OCI-LY3 (cell line): ENCODE measurements around the gene LRP1B.
"Not testable (repeated sequence)": the region's sequence is repeated elsewhere in the genome, so short reads cannot be mapped to it uniquely, and the experiment has no call there.

Source experiments
- H2AFZ ChIP-seq: fragments of 200-600, 300-600 bp; shearing (Covaris generic); 2 replicates; pipeline ENCODE4 v1.6.0; 2014; ENCODE audit warnings: antibody characterized with exemption, low read depth, low read length
- H3K27ac ChIP-seq: fragments of 200-600, 300-600 bp; sonication (generic); 2 replicates; pipeline ENCODE4 v1.5.1; 2014; ENCODE audit warnings: mild to moderate bottlenecking, low read length, moderate library complexity, mixed read lengths
- H3K27me3 ChIP-seq: fragments of 200-600, 300-600 bp; sonication (generic); 2 replicates; pipeline ENCODE4 v1.6.1; 2014; ENCODE audit warnings: low read depth, low read length, mixed read lengths
- H3K36me3 ChIP-seq: fragments of 200-600, 300-600 bp; sonication (generic); replicated peaks from 2 replicates; pipeline ENCODE3; 2014; ENCODE audit warnings: low read depth, low read length, mixed read lengths
- H3K4me1 ChIP-seq: fragments of 300-600, 200-600 bp; sonication (generic); 2 replicates; pipeline ENCODE4 v1.6.1; 2014; ENCODE audit warnings: low read length, mixed read lengths
- H3K4me2 ChIP-seq: fragments of 200-600, 300-600 bp; sonication (generic); 2 replicates; pipeline ENCODE4 v1.6.1; 2014; ENCODE audit warnings: low read length, mixed read lengths
- H3K4me3 ChIP-seq: fragments of 300-600, 200-600 bp; sonication (generic); 2 replicates; pipeline ENCODE4 v1.5.1; 2014; ENCODE audit warnings: antibody characterized with exemption, mild to moderate bottlenecking, low read length, moderate library complexity
- H3K79me2 ChIP-seq: fragments of 300-600, 200-600 bp; shearing (Covaris generic); 2 replicates; pipeline ENCODE4 v1.6.1; 2014; ENCODE audit warnings: mild to moderate bottlenecking, low read length, mixed read lengths
- H3K9ac ChIP-seq: fragments of 300-600, 200-600 bp; shearing (Covaris generic); 2 replicates; pipeline ENCODE4 v1.6.0; 2014; ENCODE audit warnings: mild to moderate bottlenecking, low read length, moderate library complexity
- H3K9me3 ChIP-seq: fragments of 200-600, 300-600 bp; shearing (Covaris generic); 2 replicates; pipeline ENCODE4 v1.6.1; 2014; ENCODE audit warnings: low read length, mixed read lengths; ENCODE audit not compliant: insufficient read depth
- H4K20me1 ChIP-seq: fragments of 200-600, 300-600 bp; sonication (generic); 2 replicates; pipeline ENCODE4 v1.6.1; 2016; ENCODE audit warnings: low read length, mixed read lengths; ENCODE audit not compliant: insufficient read depth
- CTCF ChIP-seq: fragments of 200-600, 300-600 bp; sonication (generic); IDR thresholded peaks from 2 replicates; pipeline ENCODE4 v1.5.1; 2014; ENCODE audit warnings: antibody characterized with exemption, low read length, low read depth
- EZH2phosphoT487 ChIP-seq: fragments of 200-600 bp; shearing (Covaris generic); IDR thresholded peaks from 2 replicates; pipeline ENCODE4 v1.6.1; 2018; ENCODE audit warnings: antibody characterized with exemption, mixed run types, low read depth

LRP1B gene

DNA sequence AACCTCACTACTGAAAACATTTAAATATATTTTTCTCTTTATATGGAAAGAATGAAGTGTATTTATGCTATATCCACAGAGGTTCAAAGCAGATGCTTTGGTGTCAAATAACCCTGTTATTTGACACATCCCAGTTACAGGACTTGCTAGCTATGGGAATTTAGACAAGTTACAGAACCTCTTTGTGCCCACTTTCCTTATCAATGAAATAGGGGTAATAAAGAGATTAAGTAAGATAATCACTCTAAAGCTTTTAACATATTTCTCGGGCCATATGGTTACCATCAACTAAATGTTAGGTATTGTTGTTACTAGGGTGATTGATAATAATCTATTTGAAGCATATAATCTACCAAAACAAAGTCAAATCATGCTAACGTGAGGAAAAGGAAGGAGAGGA lies 1690.0 kb downstream of the LRP1B start:
- Histone ChIP-seq H3K4me3 (no peak overlapping the region), H3K27ac (no peak overlapping the region), H3K9ac (no peak overlapping the region), H3K27me3 (no peaks in the 10 kb centered on the region), H3K79me2 (no peaks in the 10 kb centered on the region), H3K36me3 (no peaks in the 10 kb centered on the region), H3K4me1 (no peaks in the 10 kb centered on the region), H3K4me2 (no peak overlapping the region), H2AFZ (no peak overlapping the region), H3K9me3 (no peaks in the 10 kb centered on the region), H4K20me1 (no peaks in the 10 kb centered on the region)
- TF ChIP-seq CTCF (no peak), EZH2phosphoT487 (no peak)

- no peak overlapping the region for H3K4me2 ChIP-seq
- no peaks in the 10 kb centered on the region for H4K20me1 ChIP-seq
- TF ChIP-seq CTCF = no peak
- TF ChIP-seq EZH2phosphoT487 = no peak
- H2AFZ ChIP-seq = no peak overlapping the region
- no peaks in the 10 kb centered on the region for H3K4me1 ChIP-seq
- H3K27ac ChIP-seq = no peak overlapping the region
- no peaks in the 10 kb centered on the region for H3K36me3 ChIP-seq
- H3K27me3 ChIP-seq = no peaks in the 10 kb centered on the region
- H3K79me2 ChIP-seq = no peaks in the 10 kb centered on the region
- H3K9ac ChIP-seq = no peak overlapping the region
- no peaks in the 10 kb centered on the region for H3K9me3 ChIP-seq
- H3K4me3 ChIP-seq = no peak overlapping the region
Observed at GRCh38 chr2:140436936-140437335, 1693.9 kb downstream of the LRP1B start.

DNA sequence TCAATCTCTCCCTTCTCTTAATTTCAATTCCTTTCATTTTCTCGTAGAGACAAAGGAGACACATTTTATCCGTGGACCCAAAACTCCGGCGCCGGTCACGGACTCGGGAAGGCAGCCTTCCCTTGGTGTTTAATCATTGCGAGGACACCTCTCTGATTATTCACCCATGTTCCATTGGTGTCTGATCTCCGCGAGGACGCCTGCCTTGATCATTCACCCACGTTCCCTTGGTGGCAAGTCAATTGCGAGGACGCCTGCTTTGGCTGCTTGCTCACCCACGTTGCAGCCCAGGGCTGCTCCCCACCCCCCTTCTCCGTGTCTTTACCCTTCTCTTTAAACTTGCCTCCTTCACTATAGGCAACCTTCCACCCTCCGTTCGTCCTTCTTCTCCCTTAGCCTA lies 1703.8 kb downstream of the LRP1B start:
- not testable (repeated sequence) for H4K20me1 ChIP-seq, H3K36me3 ChIP-seq, H3K4me2 ChIP-seq, H3K4me1 ChIP-seq, H3K9ac ChIP-seq, H3K4me3 ChIP-seq, H3K79me2 ChIP-seq, H3K9me3 ChIP-seq, H3K27ac ChIP-seq, H3K27me3 ChIP-seq, H2AFZ ChIP-seq

DNA sequence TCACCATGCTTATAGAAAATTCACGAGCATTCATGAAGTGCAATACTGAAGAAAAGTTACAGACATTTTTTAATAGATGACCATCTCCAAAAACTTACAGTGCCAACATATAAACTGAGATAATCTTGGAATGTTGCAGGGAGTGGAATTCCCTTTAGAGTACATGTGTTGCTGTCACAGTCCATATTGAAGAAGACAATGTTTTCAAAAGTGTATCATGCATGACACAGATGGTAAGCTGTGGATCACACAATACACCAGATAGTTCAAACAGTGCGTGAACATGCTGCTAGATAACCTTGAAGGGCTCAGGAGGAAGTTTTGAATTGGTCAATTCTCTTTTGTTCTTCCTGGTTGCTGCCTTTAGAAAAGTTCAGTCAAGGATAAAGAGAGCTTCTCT lies 1706.3 kb downstream of the LRP1B start:
- Histone ChIP-seq H3K9ac (no peak overlapping the region), H3K27ac (no peak overlapping the region)
- TF ChIP-seq EZH2phosphoT487 (no peak), CTCF (no peak)

GRCh38 chr2:140422759-140423158 lies 1708.1 kb downstream of the LRP1B start:
- no peak overlapping the region for H3K4me2 ChIP-seq
- H3K4me1 ChIP-seq = no peaks in the 10 kb centered on the region
- H3K4me3 ChIP-seq = no peak overlapping the region
- H4K20me1 ChIP-seq = no peaks in the 10 kb centered on the region
- H3K9me3 ChIP-seq = no peaks in the 10 kb centered on the region
- H3K36me3 ChIP-seq = no peaks in the 10 kb centered on the region
- no peaks in the 10 kb centered on the region for H3K27me3 ChIP-seq
- TF ChIP-seq EZH2phosphoT487 (no peak), CTCF (no peak)
- no peak overlapping the region for H3K27ac ChIP-seq
- H3K79me2 ChIP-seq = no peaks in the 10 kb centered on the region
- no peak overlapping the region for H3K9ac ChIP-seq
- H2AFZ ChIP-seq = no peak overlapping the region

More for the DNA sequence above, 1706.3 kb downstream of the LRP1B start:
- Histone ChIP-seq H4K20me1 (no peaks in the 10 kb centered on the region), H2AFZ (no peak overlapping the region), H3K9me3 (no peaks in the 10 kb centered on the region), H3K79me2 (no peaks in the 10 kb centered on the region), H3K4me2 (no peak overlapping the region), H3K27me3 (no peaks in the 10 kb centered on the region), H3K36me3 (no peaks in the 10 kb centered on the region), H3K4me1 (no peaks in the 10 kb centered on the region), H3K4me3 (no peak overlapping the region)
